GM18873 (cell line): ENCODE data around the gene AVPR1A.

Source experiments
- ATAC-seq: cut with Tn5 transposase; IDR thresholded peaks from one replicate; pipeline ENCODE4 v1.9.1; 2021; ENCODE audit warnings: mild to moderate bottlenecking, moderate library complexity, moderate number of reproducible peaks; ENCODE audit not compliant: unreplicated experiment, low FRiP score

AVPR1A gene

GRCh38 chr12:63098851-63099250 lies 52.1 kb downstream of the AVPR1A start:
- ATAC-seq: no peak

GRCh38 chr12:63095369-63095980 lies 55.5 kb downstream of the AVPR1A start:
- no peak for ATAC-seq

- ATAC-seq: no peak
Observed at GRCh38 chr12:63093711-63094110, 57.3 kb downstream of the AVPR1A start.

GRCh38 chr12:63093084-63093483 lies 57.9 kb downstream of the AVPR1A start:
- ATAC-seq: no peak
